SK-N-MC (cell line): Measurements from ENCODE around the gene AKAP6.

Source experiments
- EZH2 ChIP-seq: fragments of 200-600 bp; sonication (generic); IDR thresholded peaks from one replicate; pipeline ENCODE4 v1.6.1; 2017; ENCODE audit warnings: antibody characterized with exemption
- POLR2AphosphoS5 ChIP-seq: IDR thresholded peaks from 2 replicates; pipeline ENCODE4 v1.6.1; 2012; ENCODE audit warnings: mild to moderate bottlenecking, low read depth, low read length, borderline replicate concordance

GRCh38 chr14:32303865-32304264 is 25.2 kb upstream of the AKAP6 start:
- no peak for TF ChIP-seq POLR2AphosphoS5
- TF ChIP-seq EZH2: no peak
